HG02623 (cell line): ENCODE results near the gene SOCS1.

Source experiments
- ATAC-seq: cut with Tn5 transposase; IDR thresholded peaks from one replicate; pipeline ENCODE4 v1.9.1; 2021; ENCODE audit warnings: moderate library complexity; ENCODE audit not compliant: unreplicated experiment

The SOCS1 gene

DNA sequence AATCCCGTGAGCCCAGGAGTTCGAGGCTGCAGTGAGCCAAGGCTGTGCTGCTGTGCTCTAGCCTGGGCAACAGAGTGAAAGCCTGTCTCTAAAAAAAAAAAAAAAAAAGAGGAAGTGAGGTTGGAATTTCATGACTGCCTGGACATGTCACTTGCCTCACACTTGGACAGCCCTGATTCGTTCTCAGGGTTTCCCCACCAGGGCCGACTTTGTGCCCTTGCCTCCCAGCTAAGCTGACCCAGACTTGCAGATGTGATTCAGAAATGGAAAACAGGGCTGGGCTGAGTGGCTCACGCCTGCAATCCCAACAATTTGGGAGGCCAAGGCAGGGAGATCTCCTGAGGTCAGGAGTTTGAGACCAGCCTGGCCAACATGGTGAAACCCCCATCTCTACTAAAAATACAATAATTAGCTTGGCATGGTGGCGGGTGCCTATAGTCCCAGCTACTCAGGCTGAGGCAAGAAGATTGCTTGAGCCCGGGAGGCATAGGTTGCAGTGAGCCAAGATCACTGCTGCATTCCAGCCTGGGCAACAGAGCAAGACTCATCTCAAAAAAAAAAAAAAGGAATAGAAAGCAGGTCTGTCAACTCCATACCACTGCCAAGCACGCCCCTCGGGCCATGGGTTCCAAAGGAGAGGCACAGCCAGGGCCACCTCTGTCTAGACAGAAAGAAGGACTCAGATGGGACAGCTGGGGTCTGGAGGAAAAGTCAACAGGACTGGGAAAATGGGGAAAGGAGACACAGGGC, 46.9 kb downstream of the SOCS1 start:
- ATAC-seq, result no peak

DNA sequence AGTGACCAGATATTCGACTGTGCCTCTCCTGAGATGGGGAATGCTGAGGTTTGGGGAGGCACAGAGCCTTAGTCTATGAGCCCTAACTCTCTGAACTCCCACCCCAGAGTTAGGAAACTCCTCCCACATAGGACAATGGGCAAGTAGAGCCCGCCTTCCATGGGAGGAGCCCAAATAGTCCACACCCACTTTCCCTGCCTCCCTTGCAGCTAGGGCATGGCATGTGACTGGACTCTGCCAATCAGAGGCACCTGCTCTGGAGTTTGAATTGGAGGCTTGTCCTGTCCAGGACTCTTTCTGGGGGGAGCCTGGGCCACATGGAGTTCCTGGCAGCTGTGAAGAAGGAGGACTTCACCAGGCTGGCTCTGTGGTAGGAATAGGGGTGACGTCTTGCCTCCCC, 48.4 kb downstream of the SOCS1 start:
- ATAC-seq, result no peak

DNA sequence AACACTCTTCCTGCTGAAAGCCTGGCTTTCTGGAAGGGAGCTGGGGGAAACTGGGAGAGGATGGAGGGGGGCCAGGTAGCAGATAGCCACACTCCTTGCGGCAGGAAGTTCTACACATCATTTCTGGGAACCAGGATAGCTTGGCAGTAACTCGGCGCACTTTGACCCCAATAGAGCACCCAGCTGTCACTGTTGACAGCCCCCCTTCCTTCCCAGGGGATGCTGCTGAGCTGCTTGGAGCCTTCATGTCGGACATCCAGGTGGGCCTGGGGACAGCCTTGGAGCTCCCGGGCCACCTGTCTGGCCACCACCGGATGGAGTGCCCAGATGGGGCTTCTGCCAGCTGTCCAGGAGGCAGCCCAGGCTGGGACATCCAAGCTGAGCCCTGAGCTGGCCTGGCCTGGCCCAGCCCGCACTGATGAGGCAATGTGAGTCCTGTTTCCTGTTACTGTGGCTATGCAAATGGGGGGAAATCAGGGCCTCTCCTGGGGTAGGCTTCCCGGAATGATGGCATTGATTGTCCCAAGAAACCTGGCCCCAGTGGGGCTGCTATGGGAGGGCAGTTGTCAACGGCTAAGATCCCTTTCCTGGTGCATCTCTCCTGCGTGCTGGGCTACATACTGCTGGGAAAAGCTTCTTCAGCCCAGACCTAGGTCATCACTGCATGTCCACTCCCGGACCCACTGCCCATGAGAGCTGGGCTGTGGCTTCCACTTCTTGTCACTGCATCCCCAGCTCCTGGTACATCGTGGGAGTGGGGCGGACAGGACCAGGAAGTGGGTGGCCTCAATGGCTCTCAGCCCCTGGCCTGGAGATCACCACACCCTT, 50.0 kb downstream of the SOCS1 start:
- no peak for ATAC-seq

DNA sequence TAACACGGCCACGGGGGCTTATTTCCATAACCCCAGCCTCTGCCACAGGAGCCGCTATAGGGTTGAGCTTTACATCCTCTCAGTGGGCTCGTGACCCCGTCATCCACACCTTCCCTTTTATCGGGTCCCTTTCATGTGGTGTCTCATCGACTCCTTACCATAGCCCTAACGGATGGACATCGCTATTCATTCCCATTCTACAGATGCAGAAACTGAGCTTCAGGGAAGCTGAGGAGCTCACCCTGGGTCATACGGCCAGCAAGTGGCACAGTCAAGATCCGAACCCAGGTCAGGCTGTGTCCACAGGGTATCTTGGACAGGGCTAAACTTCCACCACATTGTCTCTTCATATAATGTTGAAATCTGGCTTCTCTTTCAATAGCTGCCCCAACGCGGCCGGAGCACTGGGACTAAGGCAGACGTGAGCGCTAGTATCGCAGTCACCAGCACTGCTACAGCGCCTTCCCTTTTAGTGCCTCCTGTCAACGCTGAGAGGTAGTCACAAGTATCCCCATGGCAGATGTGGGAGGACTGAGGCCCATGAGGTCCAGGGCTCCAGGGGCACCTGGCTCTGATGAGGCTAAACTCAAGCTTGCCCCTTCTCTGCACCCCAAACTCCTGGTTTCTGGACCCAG, 50.8 kb downstream of the SOCS1 start:
- no peak for ATAC-seq

DNA sequence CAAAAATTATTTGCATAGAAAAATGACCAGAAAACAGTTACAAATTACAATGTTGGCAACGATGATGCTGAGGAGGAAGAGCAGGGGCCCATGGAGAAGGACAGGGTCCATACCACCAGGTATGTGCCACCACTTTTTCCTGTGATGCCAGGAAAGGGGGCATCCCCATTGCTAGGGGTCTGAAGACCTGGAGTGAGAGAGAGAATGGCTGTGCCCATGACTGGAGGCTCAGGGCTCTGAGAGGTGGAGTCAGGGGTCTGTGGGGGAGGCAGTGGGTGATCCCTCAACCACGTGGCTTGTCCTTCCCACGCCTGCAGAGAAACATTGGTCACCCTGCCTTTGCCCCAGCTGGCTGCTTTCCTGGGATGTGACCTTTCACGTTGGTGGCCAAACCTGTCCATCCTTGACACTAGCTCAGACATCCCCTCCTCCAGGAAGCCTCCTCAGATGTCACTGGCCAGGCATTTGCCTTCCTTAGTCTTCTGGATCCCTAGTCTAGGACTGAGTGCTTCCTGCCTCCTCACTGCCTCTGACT, 51.4 kb downstream of the SOCS1 start:
- ATAC-seq, result no peak
